GM23338 (cell line): Measurements from ENCODE around the gene GPC5. TPM values are rescaled to one million over a fixed set of nuclear protein-coding genes. Genes with fewer than 3 reads are reported as not detected.

Experiments
- ATAC-seq: fragments of 200-7000 bp; cut with Tn5 transposase; 3 replicates; pipeline ENCODE4 v1.9.1; 2020
- DNase-seq: peaks from one replicate; pipeline ENCODE4 v3.0.0-alpha.2; 2015; ENCODE audit warnings: low spot score
- H2AFZ ChIP-seq: fragments of 200-600 bp; sonication (generic); 2 replicates; pipeline ENCODE4 v1.8.0; 2016; ENCODE audit warnings: antibody characterized with exemption, mild to moderate bottlenecking, moderate library complexity
- H3F3A ChIP-seq: fragments of 200-600 bp; sonication (generic); replicated peaks from 2 replicates; pipeline ENCODE4 v1.8.0; 2017; ENCODE audit warnings: antibody characterized with exemption, mixed run types, low read depth
- H3K27ac ChIP-seq: fragments of 200-600 bp; sonication (generic); 2 replicates; pipeline ENCODE4 v1.6.1; 2016; ENCODE audit warnings: low read depth
- H3K27me3 ChIP-seq: fragments of 200-600 bp; sonication (generic); 2 replicates; pipeline ENCODE4 v1.8.0; 2016; ENCODE audit warnings: mild to moderate bottlenecking, mixed run types, moderate library complexity; ENCODE audit not compliant: insufficient read depth
- H3K36me3 ChIP-seq: fragments of 200-600 bp; sonication (generic); 2 replicates; pipeline ENCODE4 v1.8.0; 2016; ENCODE audit warnings: mild to moderate bottlenecking; ENCODE audit not compliant: insufficient read depth
- H3K4me1 ChIP-seq: fragments of 200-600 bp; sonication (generic); 2 replicates; pipeline ENCODE4 v1.8.0; 2016; ENCODE audit warnings: mild to moderate bottlenecking, moderate library complexity; ENCODE audit not compliant: insufficient read depth
- H3K4me2 ChIP-seq: fragments of 200-600 bp; sonication (generic); 2 replicates; pipeline ENCODE4 v1.7.1; 2017; ENCODE audit warnings: mixed run types
- H3K4me3 ChIP-seq: fragments of 200-600 bp; sonication (generic); 2 replicates; pipeline ENCODE4 v1.6.1; 2016; ENCODE audit warnings: mixed run types
- H3K79me2 ChIP-seq: fragments of 200-600 bp; sonication (generic); replicated peaks from 2 replicates; pipeline ENCODE4 v1.8.0; 2017; ENCODE audit warnings: mild to moderate bottlenecking; ENCODE audit not compliant: insufficient read depth
- H3K9me2 ChIP-seq: fragments of 200-600 bp; sonication (generic); 2 replicates; pipeline ENCODE4 v1.8.0; 2017; ENCODE audit not compliant: insufficient read depth
- H4K20me1 ChIP-seq: fragments of 200-600 bp; sonication (generic); replicated peaks from 2 replicates; pipeline ENCODE4 v1.8.0; 2017; ENCODE audit warnings: mild to moderate bottlenecking; ENCODE audit not compliant: insufficient read depth
- H3K27ac Mint-ChIP-seq: 2 replicates; pipeline ENCODE4 v1.8.0; 2020; ENCODE audit warnings: inconsistent platforms, mild to moderate bottlenecking, moderate library complexity, mixed read lengths
- H3K27me3 Mint-ChIP-seq: 3 replicates; pipeline ENCODE4 v1.8.0; 2022; ENCODE audit warnings: low read depth, mild to moderate bottlenecking, moderate library complexity, mixed read lengths, inconsistent platforms; ENCODE audit not compliant: insufficient read depth, poor library complexity
- H3K36me3 Mint-ChIP-seq: 3 replicates; pipeline ENCODE4 v1.8.0; 2021; ENCODE audit warnings: low read depth, mild to moderate bottlenecking, inconsistent platforms, moderate library complexity, mixed read lengths
- H3K4me1 Mint-ChIP-seq: 3 replicates; pipeline ENCODE4 v1.8.0; 2020; ENCODE audit warnings: mild to moderate bottlenecking, inconsistent platforms, mixed read lengths
- H3K4me3 Mint-ChIP-seq: 3 replicates; pipeline ENCODE4 v1.8.0; 2021; ENCODE audit warnings: moderate library complexity, mild to moderate bottlenecking, inconsistent platforms, mixed read lengths
- H3K9me3 Mint-ChIP-seq: 3 replicates; pipeline ENCODE4 v1.8.0; 2020; ENCODE audit warnings: moderate library complexity, mild to moderate bottlenecking, inconsistent platforms, mixed read lengths
- CREB1 ChIP-seq: fragments of 250-450 bp; sonication (Bioruptor Pico); IDR thresholded peaks from 2 replicates; pipeline ENCODE4 v1.5.0; 2020; ENCODE audit warnings: low read depth, mild to moderate bottlenecking, moderate library complexity
- CTCF ChIP-seq, 2 experiments: fragments of 200-600 bp in 1 of 2; sonication (generic) in 1 of 2; conservative IDR thresholded peaks; 2 replicates each; pipeline versions ENCODE4 v1.5.1 to v1.6.1; 2016 to 2017; ENCODE audit warnings: antibody characterized with exemption in 2 of 2, low read depth in 2 of 2, mild to moderate bottlenecking in 2 of 2, moderate library complexity in 1 of 2
- EZH2phosphoT487 ChIP-seq: fragments of 200-600 bp; sonication (generic); IDR thresholded peaks from one replicate; pipeline ENCODE4 v1.8.1; 2018; ENCODE audit warnings: antibody characterized with exemption; ENCODE audit not compliant: unreplicated experiment
- POLR2AphosphoS5 ChIP-seq: IDR thresholded peaks from 2 replicates; pipeline ENCODE4 v1.6.1; 2016; ENCODE audit warnings: antibody characterized with exemption, low read depth
- STAT1 ChIP-seq: IDR thresholded peaks from one replicate; pipeline ENCODE4 v1.6.1; 2016; ENCODE audit warnings: antibody characterized with exemption; ENCODE audit not compliant: unreplicated experiment
- ZNF114 ChIP-seq: fragments of 250-450 bp; sonication (Bioruptor Pico); IDR thresholded peaks from 2 replicates; pipeline ENCODE4 v1.5.0; 2020; ENCODE audit warnings: mild to moderate bottlenecking, moderate library complexity
- ZNF331 ChIP-seq: fragments of 250-450 bp; sonication (Bioruptor Pico); IDR thresholded peaks from 2 replicates; pipeline ENCODE4 v1.5.0; 2020; ENCODE audit warnings: low read depth, mild to moderate bottlenecking, moderate library complexity
- ZNF462 ChIP-seq: fragments of 250-450 bp; sonication (Bioruptor Pico); IDR thresholded peaks from 2 replicates; pipeline ENCODE4 v1.5.0; 2020; ENCODE audit warnings: mild to moderate bottlenecking, moderate library complexity
- polyA plus RNA-seq: library from polyadenylated mRNA; unstranded; fragments of >200 nt; fragmentation: Nextera tagmentation; extraction: Ambion mirVana; gene quantifications from 2 replicates; pipeline ENCODE4 v1.2.1, GENCODE V29; 2016
- total RNA-seq: library from RNA; depleted of rRNA; stranded (reverse); fragments of >200 nt; shearing (Covaris generic); gene quantifications from 2 replicates; pipeline ENCODE4 v1.2.3, GENCODE V29; 2014

GPC5 gene
- total and polyA plus RNA-seq, 2 experiments from 2014 or later = 0.95 to 1.1 TPM

- Histone ChIP-seq H3K36me3 (no peaks in the 10 kb centered on the region), H3F3A (no peaks in the 10 kb centered on the region), H3K4me3 (no peak overlapping the region), H4K20me1 (no peaks in the 10 kb centered on the region), H3K79me2 (no peaks in the 10 kb centered on the region), H3K4me2 (no peak overlapping the region), H3K27ac (no peak overlapping the region), H2AFZ (no peak overlapping the region), H3K4me1 (no peaks in the 10 kb centered on the region), H3K9me2 (no peaks in the 10 kb centered on the region), H3K27me3 (no peaks in the 10 kb centered on the region)
- Mint-ChIP-seq H3K4me3 (no peak overlapping the region), H3K36me3 (no peaks in the 10 kb centered on the region), H3K4me1 (no peaks in the 10 kb centered on the region), H3K9me3 (no peaks in the 10 kb centered on the region), H3K27me3 (no peaks in the 10 kb centered on the region), H3K27ac (no peak overlapping the region)
- TF ChIP-seq ZNF331 (CRISPR knock-in tag) = no peak
- no peak for TF ChIP-seq CREB1 (CRISPR knock-in tag)
- TF ChIP-seq STAT1 = no peak
- no peak for TF ChIP-seq POLR2AphosphoS5
- DNase-seq (no peak), ATAC-seq (no peak)
These were observed 834.5 kb downstream of the GPC5 start for GRCh38 chr13:92232871-92233270.

GRCh38 chr13:92251671-92252210 lies 853.3 kb downstream of the GPC5 start:
- H3K9me2 ChIP-seq = no peaks in the 10 kb centered on the region
- no peaks in the 10 kb centered on the region for H3K27me3 ChIP-seq
- no peak overlapping the region for H2AFZ ChIP-seq
- H3K36me3 ChIP-seq = no peaks in the 10 kb centered on the region
- DNase-seq (no peak), ATAC-seq (no peak)
- no peaks in the 10 kb centered on the region for H3K4me1 ChIP-seq
- Mint-ChIP-seq H3K4me3 (no peak overlapping the region), H3K9me3 (no peaks in the 10 kb centered on the region), H3K4me1 (no peaks in the 10 kb centered on the region), H3K27me3 (no peaks in the 10 kb centered on the region), H3K27ac (no peak overlapping the region), H3K36me3 (no peaks in the 10 kb centered on the region)
- H3F3A ChIP-seq = no peaks in the 10 kb centered on the region
- TF ChIP-seq ZNF462 (CRISPR knock-in tag) = no peak
- no peak for TF ChIP-seq EZH2phosphoT487
- TF ChIP-seq ZNF331 (CRISPR knock-in tag) = no peak
- TF ChIP-seq POLR2AphosphoS5 = no peak
- TF ChIP-seq CTCF (conservative IDR thresholded peaks at IDR 0.05; ENCODE audit: low read depth in 2 of 2) = no peak
- TF ChIP-seq ZNF114 = no peak
- H3K4me3 ChIP-seq = no peak overlapping the region
- no peaks in the 10 kb centered on the region for H3K79me2 ChIP-seq
- H4K20me1 ChIP-seq = no peaks in the 10 kb centered on the region
- H3K4me2 ChIP-seq = no peak overlapping the region
- H3K27ac ChIP-seq = no peak overlapping the region
